NB4 (cell line): Measurements from ENCODE around the gene PHYH.

Experiments used
- POLR2A ChIP-seq: IDR thresholded peaks from 2 replicates; pipeline ENCODE4 v1.6.1; 2011; ENCODE audit warnings: mild to moderate bottlenecking; ENCODE audit not compliant: insufficient read length; ENCODE audit errors: extremely low read depth
- TF ChIP-seq, protein P1 (sequence below): IDR thresholded peaks from one replicate; pipeline ENCODE4 v1.5.1; 2012; ENCODE audit warnings: low read depth, low read length

DNA sequence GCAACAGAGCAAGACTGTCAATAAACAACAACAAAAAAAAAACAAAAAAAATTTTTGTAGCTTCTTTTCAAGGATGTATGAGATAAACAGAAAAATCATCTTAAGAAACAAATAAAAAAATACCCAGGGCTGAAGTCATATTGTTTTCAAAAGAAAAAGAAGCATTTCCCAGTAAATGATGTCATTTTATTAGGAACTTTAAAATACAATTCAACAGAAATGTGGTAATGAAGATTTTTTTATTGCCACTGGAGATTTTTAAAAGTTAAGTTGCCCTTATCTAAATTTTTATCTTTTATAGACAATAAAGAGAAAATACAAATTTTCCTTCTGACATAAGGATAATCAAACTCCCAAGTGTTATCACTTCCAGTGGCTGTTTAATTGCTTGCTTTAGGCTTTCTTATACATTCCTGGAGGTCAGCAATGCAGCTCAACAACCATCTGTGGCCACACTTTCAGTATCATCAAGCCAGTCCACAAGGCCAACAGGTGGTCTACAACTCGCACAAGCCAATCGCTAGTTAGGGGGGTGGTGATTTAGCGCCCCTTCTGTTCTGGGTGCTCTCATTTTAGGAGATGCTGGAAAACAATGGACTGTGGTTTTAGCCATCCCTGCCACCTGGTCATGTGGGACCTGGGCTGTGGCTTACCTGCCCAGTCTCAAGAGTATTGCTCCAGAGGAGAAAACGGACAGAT is 37.4 kb upstream of the PHYH start:
- TF ChIP-seq, protein P1, sequence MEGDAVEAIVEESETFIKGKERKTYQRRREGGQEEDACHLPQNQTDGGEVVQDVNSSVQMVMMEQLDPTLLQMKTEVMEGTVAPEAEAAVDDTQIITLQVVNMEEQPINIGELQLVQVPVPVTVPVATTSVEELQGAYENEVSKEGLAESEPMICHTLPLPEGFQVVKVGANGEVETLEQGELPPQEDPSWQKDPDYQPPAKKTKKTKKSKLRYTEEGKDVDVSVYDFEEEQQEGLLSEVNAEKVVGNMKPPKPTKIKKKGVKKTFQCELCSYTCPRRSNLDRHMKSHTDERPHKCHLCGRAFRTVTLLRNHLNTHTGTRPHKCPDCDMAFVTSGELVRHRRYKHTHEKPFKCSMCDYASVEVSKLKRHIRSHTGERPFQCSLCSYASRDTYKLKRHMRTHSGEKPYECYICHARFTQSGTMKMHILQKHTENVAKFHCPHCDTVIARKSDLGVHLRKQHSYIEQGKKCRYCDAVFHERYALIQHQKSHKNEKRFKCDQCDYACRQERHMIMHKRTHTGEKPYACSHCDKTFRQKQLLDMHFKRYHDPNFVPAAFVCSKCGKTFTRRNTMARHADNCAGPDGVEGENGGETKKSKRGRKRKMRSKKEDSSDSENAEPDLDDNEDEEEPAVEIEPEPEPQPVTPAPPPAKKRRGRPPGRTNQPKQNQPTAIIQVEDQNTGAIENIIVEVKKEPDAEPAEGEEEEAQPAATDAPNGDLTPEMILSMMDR, result no peak
- TF ChIP-seq POLR2A, result no peak
